ENCODE measurements around the gene FANCB.

DNA sequence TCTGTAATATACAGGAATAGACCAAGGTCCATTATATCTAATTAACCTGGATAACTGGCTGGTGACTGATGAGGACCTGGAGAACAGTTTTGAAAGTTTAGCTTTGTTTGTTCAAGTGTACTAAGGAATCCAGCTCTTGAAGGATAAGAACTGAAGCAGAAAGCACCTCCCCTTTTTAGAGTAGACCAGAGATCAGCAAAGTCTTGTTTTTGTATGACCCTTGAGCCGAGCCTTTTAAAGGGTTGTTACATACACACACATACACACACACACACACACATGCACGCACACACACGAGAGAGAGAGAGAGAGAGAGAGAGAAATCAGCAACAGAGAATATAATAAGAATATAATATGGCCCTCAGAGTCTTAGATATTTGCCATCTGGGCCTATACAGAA lies 13.4 kb upstream of the FANCB start:
- TF ChIP-seq CTCF (IDR thresholded peaks at IDR 0.05; ENCODE audit: insufficient read depth, low read depth, low read length) = no peak
- TF ChIP-seq EZH2 (IDR thresholded peaks at IDR 0.05; ENCODE audit: insufficient read depth, low read length) = no peak
